HG03439 (cell line): ENCODE results near the gene MEX3A.
"Not testable (repeated sequence)": the region's sequence is repeated elsewhere in the genome, so short reads cannot be mapped to it uniquely, and the experiment has no call there.

Source experiments
- ATAC-seq: cut with Tn5 transposase; IDR thresholded peaks from one replicate; pipeline ENCODE4 v1.9.1; 2021; ENCODE audit warnings: mild to moderate bottlenecking, moderate library complexity; ENCODE audit not compliant: unreplicated experiment

MEX3A gene, protein sequence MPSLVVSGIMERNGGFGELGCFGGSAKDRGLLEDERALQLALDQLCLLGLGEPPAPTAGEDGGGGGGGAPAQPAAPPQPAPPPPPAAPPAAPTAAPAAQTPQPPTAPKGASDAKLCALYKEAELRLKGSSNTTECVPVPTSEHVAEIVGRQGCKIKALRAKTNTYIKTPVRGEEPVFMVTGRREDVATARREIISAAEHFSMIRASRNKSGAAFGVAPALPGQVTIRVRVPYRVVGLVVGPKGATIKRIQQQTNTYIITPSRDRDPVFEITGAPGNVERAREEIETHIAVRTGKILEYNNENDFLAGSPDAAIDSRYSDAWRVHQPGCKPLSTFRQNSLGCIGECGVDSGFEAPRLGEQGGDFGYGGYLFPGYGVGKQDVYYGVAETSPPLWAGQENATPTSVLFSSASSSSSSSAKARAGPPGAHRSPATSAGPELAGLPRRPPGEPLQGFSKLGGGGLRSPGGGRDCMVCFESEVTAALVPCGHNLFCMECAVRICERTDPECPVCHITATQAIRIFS

DNA sequence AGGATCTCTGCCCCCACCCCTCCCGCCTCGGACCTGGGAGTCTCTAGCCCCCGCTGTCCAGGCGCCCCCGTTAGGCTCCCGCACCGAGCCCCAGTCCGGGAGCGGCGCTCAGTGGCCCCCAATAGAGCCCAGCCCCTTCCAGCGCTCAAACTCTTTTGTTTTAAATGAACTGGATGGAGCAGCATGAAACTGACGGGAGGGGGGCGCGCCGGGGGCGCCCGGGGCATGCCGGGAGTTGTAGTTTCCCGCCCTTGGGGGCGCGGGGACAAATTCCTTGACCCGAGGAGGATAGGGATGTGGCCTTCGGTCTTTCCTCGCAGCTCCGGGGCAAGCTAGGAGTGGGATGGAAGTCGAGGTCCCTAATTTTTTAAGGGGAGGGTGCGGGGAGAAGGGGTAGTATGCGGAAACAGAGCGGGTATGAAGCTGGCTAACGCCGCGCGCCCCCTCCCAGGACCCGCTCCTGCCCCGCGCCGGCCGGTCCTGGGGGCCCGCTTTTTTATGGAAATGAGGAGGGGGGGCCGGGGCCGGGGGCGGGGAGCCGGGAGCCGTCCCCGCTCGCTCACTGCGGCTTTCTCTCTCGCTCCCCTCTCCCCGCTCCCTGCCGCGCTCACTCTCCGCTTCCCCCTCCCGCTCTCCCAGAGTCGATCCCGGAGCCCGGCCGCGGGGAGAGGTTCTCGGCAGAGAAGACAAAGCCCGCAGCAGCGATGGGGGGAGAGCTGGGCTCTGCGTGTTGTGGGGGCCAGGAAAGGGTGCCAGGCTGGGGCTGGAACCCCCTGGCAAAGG, at the start of gene MEX3A:
Gene MEX3A, minus strand, starts transcription at position 157 of the 783 bp plus-strand sequence. CDS start 467 bp downstream, outside the sequence.
- no peak for ATAC-seq

DNA sequence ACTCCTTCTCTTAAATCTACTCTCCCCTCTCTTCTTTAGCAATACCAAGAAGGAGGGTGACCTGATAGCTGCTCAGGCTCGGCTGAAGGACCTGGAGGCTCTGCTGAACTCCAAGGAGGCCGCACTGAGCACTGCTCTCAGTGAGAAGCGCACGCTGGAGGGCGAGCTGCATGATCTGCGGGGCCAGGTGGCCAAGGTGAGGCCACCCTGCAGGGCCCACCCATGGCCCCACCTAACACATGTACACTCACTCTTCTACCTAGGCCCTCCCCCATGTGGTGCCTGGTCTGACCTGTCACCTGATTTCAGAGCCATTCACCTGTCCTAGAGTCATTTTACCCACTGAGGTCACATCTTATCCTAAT, 48.3 kb upstream of the MEX3A start:
- no peak for ATAC-seq

DNA sequence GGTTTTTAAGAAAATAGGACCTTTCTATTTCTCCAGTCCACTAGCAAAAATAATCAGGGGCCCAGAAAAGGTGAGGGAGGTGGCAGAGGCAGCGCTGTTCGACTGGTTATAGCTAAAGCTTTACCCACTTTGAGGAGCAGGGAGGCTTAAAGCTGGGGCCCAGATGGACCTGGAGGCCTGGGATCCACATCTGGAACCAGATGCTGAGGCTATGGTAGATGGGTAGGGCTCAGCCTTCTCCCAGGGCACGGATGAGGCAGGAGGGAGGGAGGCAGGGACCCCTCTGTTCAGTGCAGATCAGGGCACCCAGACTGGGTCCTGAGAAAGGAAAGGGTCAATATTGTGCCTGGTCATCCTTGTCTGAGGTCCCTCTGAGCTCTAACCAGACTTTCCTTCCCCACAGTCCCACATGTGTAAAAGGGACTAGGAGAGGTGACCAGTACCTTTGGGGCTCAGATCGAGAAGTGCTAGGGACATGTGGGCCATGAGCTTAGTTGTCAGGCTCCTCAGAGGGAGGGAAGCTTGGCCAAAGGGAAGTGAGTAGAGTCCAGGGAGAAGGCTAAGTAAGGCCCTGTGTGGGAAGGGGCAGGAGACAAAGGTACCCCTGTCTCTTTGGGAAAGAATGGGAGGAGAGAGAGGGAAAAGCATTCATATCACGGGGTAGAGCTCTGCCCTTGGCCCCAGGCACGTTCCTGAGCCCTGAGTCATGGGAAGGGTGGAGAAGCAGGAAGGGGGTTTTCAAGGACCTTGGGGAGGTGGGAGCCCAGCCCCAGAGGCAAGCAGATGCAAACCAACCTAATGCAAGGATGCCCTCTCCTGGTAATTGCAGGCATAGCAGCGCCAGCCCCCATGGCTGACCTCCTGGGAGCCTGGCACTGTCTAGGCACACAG, 47.7 kb upstream of the MEX3A start:
- ATAC-seq = no peak

DNA sequence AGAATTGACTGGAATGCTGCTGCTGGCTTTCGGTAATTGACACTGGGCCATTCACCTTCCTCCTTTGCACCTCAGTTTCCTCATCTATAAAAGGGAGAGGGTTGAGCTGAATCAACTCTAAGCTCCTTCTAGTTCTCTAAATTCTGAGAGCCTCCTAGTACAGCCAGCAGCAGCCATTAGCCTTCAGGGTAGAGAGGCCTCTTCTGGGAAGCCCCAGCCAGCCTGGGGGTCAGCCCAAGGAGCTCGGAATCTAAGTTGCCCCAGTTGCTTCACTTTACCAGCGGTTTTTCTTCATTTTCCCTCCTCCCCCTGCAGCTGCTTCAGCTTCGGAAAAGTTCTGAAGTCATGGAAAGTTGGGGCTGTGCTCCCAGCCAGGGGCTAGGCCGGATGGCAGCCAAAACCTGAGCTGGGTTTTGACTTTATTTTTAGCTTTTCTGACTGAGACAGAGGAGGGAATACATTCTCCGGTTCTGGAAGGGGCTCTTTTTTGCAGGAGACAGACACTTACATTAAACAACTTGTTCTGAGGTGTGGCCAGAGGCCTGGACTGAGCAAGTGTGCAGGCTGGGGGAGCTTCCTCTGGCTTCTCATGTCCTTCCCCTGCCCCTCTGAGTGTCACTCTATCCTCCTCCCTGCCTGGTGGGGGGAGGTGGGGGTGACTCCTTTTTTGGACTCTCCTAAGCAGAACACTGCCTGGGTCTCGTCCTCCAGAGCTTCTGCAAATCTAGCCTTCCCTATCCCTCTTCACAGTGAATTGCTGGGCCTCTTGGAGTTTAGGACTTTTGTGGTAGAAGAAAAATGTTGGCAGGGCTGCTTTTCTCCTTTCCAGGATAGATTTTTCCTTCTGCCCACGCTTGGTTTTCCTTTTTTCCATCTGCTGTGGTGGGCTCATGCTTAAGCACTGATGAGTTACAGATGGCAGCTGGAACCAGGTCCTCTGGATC, 46.7 kb upstream of the MEX3A start:
- no peak for ATAC-seq

DNA sequence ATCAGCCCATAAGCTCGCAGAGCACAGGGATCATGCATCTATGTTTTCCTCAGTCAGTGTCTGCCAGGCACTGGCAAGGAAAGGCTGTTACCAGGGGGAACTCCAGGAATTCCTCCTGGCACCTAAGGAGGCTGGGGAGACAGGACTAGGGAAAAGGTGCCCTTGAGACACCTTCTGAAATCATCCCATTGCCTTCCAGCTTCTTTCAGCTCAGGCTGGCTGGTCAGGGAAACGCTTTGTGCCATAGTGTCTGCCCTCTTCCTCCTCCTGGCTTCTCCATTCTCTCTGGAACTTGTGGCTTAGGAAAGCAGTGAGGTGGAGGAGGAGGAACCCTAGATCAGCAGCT, 46.0 kb upstream of the MEX3A start:
- ATAC-seq = no peak

DNA sequence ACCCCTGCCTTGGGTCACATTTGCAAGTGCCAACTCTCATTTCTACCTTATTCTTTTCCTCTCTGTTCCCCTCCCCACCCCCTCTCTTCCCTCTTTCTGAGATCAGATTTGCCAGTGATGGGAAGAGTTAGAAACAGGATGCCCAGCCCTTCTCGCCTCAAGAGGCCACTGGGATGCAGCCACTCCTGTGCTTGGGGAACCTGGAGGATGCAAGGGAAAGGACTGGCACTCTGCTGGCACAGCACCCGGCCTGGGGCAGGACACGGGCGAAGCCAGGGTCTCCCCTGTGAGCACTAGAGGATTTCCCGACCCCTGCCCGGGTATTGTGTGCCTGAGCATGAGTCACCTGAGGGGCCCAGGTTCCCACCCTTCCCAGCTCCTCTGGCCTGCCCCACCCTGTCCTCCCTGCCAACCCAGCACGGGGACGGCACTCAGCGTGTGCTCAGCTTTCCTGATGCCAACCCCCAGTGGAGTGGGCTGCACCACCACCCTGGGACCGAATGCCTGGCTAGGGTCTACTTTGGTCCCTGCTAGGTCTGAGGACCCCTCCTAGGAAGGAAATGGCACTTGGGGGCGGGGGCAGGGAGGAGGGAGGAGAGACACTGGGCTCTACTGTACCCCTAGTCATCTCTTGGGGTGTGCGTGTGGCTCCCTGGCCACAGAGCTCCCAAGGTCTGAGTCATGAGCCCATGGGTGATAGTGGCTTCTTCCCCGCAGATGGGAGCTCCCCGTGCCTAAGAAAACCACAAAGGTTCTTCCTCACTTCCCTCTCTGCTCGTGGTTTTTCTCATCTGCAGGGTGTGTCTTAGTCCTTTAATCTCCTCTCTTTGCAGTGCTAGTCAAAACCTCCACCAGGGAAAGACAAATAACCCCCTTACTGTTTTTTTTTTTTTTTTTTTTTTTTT, 44.6 kb upstream of the MEX3A start:
- peak; percentile 49 for ATAC-seq

DNA sequence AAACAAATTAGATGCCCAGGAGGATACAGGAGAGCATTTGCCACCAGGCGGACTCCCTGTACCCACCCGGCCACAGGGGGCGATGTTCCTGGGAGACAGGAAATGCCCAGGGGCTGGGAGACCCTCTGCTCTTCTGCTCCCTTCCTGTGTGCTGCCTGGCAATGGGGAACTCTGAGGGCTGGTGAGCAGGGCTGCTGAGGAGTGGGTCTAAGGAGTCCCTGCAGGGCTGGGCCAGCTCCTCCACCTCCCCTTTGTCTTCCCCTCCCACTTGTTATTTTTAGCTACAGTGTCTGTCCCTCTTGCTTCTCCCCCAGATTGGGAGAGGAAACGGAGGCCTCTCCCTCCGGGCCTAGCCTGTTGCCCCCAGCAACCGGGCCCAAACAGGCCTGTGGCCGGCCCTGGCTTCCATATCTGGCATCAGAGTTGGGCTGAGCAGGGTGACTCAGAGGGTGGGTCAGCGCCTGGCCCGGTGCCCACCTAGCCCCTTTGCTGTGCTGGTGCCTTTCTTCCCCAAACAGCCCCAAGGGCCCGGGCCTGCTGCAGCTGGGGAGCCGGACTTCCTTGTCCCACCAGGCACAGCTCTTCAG, 43.9 kb upstream of the MEX3A start:
- ATAC-seq = peak; percentile 31

DNA sequence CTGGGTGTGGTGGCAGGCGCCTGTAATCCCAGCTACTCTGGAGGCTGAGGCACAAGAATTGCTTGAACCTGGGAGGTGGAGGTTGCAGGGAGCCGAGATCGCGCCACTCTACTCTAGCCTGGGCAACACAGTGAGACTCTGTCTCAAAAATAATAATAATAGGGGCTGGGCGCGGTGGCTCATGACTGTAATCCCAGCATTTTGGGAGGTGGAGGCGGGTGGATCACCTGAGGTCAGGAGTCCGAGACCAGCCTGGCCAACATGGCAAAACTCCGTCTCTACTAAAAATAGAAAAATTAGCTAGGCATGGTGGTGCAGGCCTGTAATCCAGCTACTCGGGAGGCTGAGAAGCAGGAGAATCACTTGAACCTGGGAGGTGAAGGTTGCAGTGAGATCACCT, 43.3 kb upstream of the MEX3A start:
- ATAC-seq = not testable (repeated sequence)

DNA sequence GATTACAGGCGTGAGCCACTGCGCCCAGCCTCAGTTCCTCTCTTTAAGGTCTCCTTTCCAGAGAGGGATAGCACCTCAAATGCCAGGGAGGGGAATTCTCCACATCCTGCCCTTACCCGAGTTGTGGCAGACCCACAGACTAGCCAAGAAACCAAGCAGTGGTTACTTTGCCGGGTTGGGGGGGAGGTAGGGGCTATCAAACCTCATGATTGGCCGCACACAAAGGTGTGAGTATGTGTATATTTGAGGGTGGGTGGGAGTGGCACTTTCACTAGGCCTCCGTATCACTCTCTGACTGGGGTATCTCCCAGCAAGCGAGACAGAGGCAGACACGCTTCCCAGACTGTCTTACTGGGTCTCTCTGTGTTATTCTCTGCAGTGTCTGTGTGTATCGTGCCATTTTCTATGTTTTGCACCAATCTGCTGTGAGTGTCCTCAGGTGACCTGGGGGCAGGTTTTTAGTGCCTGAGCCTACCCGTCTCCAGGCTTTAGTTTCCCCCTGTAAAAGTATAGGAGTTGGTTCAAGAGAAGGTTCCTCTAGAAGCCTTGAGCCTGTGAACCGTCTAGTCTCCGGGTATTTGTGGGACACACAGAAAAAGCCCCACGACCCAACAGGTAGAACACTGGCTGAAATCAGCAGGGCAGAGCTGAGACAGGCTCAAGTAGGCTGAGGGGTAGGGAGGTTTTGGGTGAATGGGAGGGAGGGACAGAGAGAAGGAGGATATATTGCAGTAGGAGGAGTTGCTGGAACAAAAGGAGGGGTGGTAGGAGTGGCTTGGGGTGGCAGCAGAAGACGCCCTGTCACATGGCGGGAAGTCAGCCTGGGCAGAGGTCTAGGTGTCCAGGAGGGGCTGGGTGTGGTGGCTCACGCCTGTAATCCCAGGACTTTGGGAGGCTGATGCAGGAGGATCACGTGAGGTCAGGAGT, 42.6 kb upstream of the MEX3A start:
- no peak for ATAC-seq

DNA sequence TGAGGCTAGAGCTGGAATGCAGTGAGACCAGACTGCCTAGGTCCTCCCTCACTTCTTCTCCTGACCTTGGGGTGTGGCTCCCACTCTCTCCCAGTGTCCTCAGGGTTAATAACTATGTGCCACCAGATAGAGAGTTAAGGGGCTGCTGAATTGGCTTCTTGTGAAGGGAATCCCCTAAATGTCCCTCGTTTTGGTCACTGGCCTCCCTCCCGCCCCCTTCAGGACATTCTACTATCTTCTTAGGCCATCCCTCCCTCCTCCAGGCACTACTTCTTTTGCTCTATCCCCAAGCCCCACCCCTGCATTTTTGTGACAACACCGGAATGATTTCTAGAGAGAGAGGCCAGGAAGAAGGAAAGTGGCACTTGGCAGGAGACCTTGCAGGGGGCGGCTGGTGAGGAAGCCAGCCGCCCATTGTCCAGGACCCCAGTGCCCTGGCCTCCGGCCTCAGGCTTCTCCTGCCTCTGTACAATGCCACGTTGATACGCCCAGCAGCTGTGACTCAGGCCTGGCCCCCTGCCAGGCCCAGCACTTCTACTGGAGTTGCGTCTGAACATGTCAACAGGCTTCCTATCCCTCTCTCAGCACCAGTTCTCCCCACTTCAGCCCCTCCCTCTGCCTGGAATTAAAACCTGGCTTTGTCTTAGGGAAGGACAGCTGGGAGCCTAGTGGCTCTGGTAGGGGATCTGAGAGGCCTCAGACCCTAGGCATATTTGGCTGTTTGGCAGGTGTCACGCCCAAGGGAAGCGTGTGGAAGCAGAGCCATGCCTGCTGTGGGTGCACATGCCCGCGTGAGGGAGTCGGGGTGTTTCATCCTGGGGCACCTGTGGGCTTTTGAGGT, 41.3 kb upstream of the MEX3A start:
- no peak for ATAC-seq

DNA sequence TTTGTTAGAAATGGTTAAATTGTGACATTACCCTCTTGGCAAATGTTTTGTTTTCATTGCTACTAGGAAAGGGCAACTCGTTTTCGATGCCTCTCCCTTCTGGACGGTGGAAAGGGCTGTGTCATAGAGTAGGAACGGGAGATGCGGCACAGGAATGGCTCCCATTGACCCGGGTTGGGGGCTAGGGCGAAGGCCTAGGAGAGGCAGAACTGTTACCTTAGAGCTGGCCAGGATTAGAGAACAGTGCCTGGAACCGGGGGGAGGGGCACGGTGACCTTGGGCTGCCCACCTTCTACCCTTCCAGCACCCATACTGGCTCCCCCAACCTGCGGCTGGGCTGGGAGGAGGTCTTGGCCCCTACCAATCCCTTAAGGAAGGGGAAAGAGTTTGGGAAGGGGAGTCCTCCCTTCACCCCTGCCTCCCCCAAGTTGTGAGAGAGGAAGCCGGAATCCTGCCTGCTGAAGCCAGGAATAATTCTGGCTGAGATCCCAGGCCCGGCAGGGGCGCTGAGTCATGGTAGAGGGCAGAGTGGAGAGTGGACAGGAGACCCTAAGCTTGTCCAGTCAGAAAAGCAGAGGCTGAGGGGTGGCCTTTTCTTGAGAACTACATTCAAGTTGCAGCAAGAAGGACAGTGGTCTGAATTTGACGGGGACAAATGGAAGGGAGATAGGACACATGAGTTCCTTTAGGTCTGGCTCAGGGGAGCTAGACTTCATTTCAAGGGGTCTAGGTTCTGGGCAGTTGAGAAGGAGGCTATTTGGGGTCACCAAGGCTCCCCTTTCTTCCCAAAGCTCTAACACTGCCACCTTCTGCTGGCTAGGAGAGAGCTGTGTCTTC, 40.5 kb upstream of the MEX3A start:
- no peak for ATAC-seq

DNA sequence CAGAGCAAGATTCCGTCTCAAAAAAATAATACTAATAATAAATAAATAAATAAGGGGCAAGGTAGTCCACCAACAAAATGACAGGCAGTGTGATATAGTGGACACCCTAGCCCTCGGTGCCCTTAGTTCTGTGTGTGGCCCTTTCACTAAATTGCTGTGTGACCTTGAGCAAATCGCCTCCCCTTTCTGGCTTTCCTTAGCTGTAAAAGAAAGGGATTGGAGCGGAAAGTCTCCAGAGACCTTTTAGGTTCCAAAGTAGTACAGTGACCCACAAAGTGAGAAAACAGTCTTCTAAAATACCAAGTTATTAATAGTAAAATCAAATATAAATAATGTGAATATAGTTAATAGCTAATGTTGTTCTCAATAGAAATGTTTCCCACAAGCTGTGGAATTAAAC, 39.8 kb upstream of the MEX3A start:
- no peak for ATAC-seq

DNA sequence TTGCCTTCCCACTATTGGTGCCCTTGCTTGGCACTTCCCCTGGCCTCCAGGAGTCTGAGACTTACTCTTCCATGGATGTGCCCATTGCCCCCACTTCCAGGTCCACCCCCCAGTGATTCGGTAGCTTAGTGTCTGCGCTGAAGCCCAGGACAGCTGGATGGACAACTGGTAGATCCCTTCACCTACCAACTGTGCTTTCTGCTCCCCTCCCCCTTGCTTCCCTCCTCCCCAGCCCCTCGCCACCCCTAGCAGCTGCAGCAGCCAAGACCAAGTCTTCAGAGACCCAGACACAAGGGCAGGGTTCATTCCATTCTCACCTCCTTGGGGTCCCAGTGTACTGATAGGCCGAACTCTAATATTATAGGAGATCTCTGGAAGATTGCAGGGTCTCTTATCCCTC, 39.2 kb upstream of the MEX3A start:
- no peak for ATAC-seq

DNA sequence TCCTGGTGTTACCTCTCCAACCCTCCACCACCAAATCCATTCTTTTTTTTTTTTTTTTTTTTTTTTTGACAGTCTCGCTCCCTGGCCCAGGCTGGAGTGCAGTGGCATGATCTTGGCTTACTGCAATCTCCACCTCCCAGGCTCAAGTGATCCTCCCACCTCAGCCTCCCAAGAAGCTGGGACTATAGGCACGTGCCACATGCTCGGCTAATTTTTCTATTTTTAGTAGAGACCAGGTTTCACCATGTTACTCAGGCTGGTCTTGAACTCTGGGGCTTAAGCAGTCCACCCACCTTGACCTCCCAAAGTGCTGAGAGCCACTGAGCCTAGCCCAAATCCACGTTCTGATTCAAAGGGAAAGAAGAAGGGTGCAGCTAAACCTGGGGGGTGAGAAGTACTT, 38.7 kb upstream of the MEX3A start:
- not testable (repeated sequence) for ATAC-seq

DNA sequence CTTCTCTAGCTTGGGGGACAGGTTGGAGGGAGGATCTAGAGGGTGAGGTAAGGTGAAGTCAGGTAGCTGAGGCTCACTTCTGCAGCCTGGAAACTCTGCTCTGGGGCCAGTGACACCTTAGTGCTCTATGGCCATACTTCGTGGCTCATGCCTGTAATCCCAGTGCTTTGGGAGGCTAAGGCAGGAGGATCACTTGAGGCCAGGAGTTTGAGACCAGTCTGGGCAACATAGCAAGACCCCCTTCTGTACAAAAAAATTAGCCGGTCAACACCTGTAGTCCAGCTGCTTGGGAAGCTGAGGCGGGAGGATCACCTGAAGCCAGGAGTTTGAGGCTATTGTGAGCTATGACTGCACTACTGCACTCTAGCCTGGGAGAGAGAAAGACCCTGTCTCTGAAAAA, 38.1 kb upstream of the MEX3A start:
- no peak for ATAC-seq
